ENCODE results near the gene SLC1A5. TPM values are rescaled to one million over a fixed set of nuclear protein-coding genes. Genes with fewer than 3 reads are reported as not detected.

Gene SLC1A5
- total and polyA plus RNA-seq, 2 experiments from 2014 or later, result 367 to 456 TPM

- peaks cover 23% of the 10 kb centered on the region for H3F3A ChIP-seq (ENCODE audit: insufficient read depth)
- no peak overlapping the region for H3K27ac ChIP-seq
- H3K36me3 ChIP-seq (ENCODE audit: low read depth), result no peaks in the 10 kb centered on the region
- no peak for TF ChIP-seq EZH2 (IDR thresholded peaks at IDR 0.05; ENCODE audit: insufficient read depth, poor library complexity, severe bottlenecking)
- TF ChIP-seq EZH2phosphoT487 (IDR thresholded peaks at IDR 0.05; ENCODE audit: insufficient read depth, low read depth), result no peak
- no peaks in the 10 kb centered on the region for H4K20me1 ChIP-seq (ENCODE audit: insufficient read depth)
- no peak for DNase-seq
- in situ Hi-C loops (cut with MboI), result loop anchor here (10.0 kb wide), 1 partner anchor 239 kb away; no protein-coding TSS in a partner anchor
- H3K79me2 ChIP-seq (ENCODE audit: insufficient read depth), result no peaks in the 10 kb centered on the region
- H2AFZ ChIP-seq, result no peak overlapping the region
- no peak overlapping the region for H3K4me2 ChIP-seq (ENCODE audit: unreplicated experiment)
- H3K27me3 ChIP-seq (replicated peaks; ENCODE audit: insufficient read depth), result no peaks in the 10 kb centered on the region
- 95 to 96% methylated on average over 56 to 86 of the region's 86 CpGs for WGBS, 2 experiments (ENCODE audit: low coverage in 1 of 2, low lambda C conversion rate in 2 of 2, missing lambda C conversion rate in 2 of 2)
- no peak overlapping the region for H3K4me3 ChIP-seq
- H3K4me1 ChIP-seq (ENCODE audit: insufficient read depth), result peaks cover 23% of the 10 kb centered on the region
- H3K9ac ChIP-seq, result no peak overlapping the region
- no peaks in the 10 kb centered on the region for H3K9me2 ChIP-seq (ENCODE audit: insufficient read depth)
- no peaks in the 10 kb centered on the region for H3K9me3 ChIP-seq (ENCODE audit: low read depth)
Measured at GRCh38 chr19:46755853-46756543, 32.4 kb downstream of the SLC1A5 start.

- no peaks in the 10 kb centered on the region for H4K20me1 ChIP-seq (ENCODE audit: insufficient read depth)
- DNase-seq, result peak; percentile 67
- H2AFZ ChIP-seq, result no peak overlapping the region
- H3K4me2 ChIP-seq (ENCODE audit: unreplicated experiment), result no peak overlapping the region
- in situ Hi-C loops (cut with MboI), result loop anchor here (10.0 kb wide), 1 partner anchor 240 kb away; no protein-coding TSS in a partner anchor
- no peak for TF ChIP-seq EZH2phosphoT487 (IDR thresholded peaks at IDR 0.05; ENCODE audit: insufficient read depth, low read depth)
- TF ChIP-seq EZH2 (IDR thresholded peaks at IDR 0.05; ENCODE audit: insufficient read depth, poor library complexity, severe bottlenecking), result no peak
- peaks cover 15% of the 10 kb centered on the region for H3K4me1 ChIP-seq (ENCODE audit: insufficient read depth)
- H3K9ac ChIP-seq, result no peak overlapping the region
- H3K36me3 ChIP-seq (ENCODE audit: low read depth), result no peaks in the 10 kb centered on the region
- no peaks in the 10 kb centered on the region for H3K79me2 ChIP-seq (ENCODE audit: insufficient read depth)
- WGBS, 2 experiments (ENCODE audit: low coverage in 1 of 2, low lambda C conversion rate in 2 of 2, missing lambda C conversion rate in 2 of 2), result 86 to 88% methylated on average over 15 to 39 of the region's 39 CpGs
- no peaks in the 10 kb centered on the region for H3K27me3 ChIP-seq (replicated peaks; ENCODE audit: insufficient read depth)
- no peak overlapping the region for H3K27ac ChIP-seq
- no peaks in the 10 kb centered on the region for H3K9me3 ChIP-seq (ENCODE audit: low read depth)
- H3K9me2 ChIP-seq (ENCODE audit: insufficient read depth), result no peaks in the 10 kb centered on the region
- no peak overlapping the region for H3K4me3 ChIP-seq
- peaks cover 16% of the 10 kb centered on the region for H3F3A ChIP-seq (ENCODE audit: insufficient read depth)
Measured at GRCh38 chr19:46755077-46755852, 33.1 kb downstream of the SLC1A5 start.

- Histone ChIP-seq H3F3A (ENCODE audit: insufficient read depth) (peaks cover 2% of the 10 kb centered on the region; the same call in 1 of the 2 replicates), H3K9me2 (ENCODE audit: insufficient read depth) (no peaks in the 10 kb centered on the region), H4K20me1 (ENCODE audit: insufficient read depth) (no peaks in the 10 kb centered on the region), H3K4me3 (no peak overlapping the region), H3K27me3 (replicated peaks; ENCODE audit: insufficient read depth) (no peaks in the 10 kb centered on the region), H3K27ac (no peak overlapping the region), H2AFZ (no peak overlapping the region), H3K79me2 (ENCODE audit: insufficient read depth) (no peaks in the 10 kb centered on the region), H3K4me1 (ENCODE audit: insufficient read depth) (peaks cover 4% of the 10 kb centered on the region; the same call in 1 of the 2 replicates), H3K9me3 (ENCODE audit: low read depth) (no peaks in the 10 kb centered on the region), H3K9ac (no peak overlapping the region), H3K36me3 (ENCODE audit: low read depth) (peaks cover 6% of the 10 kb centered on the region; the same call in 1 of the 2 replicates), H3K4me2 (ENCODE audit: unreplicated experiment) (no peak overlapping the region)
- WGBS, 2 experiments (ENCODE audit: low coverage in 1 of 2, low lambda C conversion rate in 2 of 2, missing lambda C conversion rate in 2 of 2), result 12% methylated on average over 4 of the region's 4 CpGs
- in situ Hi-C loops (cut with MboI), result loop anchor here (10.0 kb wide), 1 partner anchor 241 kb away; no protein-coding TSS in a partner anchor
- DNase-seq, result peak; percentile 59
- TF ChIP-seq EZH2 (IDR thresholded peaks at IDR 0.05; ENCODE audit: insufficient read depth, poor library complexity, severe bottlenecking) (no peak), EZH2phosphoT487 (IDR thresholded peaks at IDR 0.05; ENCODE audit: insufficient read depth, low read depth) (no peak)
Measured at GRCh38 chr19:46753420-46754155, 34.8 kb downstream of the SLC1A5 start.

Measured in GM23248 (cell line).